ENCODE results near the gene RGS3. TPM values are rescaled to one million over a fixed set of nuclear protein-coding genes. Genes with fewer than 3 reads are reported as not detected.

RGS3 gene
- total and polyA plus RNA-seq, 2 of the 13 experiments (the other 11 are each of a cell fraction or from before 2014, with no cell fraction given): 17.1 to 28.8 TPM

GRCh38 chr9:113456235-113456634 is 7.3 kb upstream of the RGS3 start:
- Histone ChIP-seq H3K27me3 (ENCODE audit: control insufficient read depth in 1 of 2, insufficient read depth in 2 of 2, low read length in 2 of 2) (no peaks in the 10 kb centered on the region), H3K9me3 (ENCODE audit: low read length) (no peaks in the 10 kb centered on the region), H3K4me2 (ENCODE audit: low read depth, low read length) (no peak overlapping the region), H3K79me2 (ENCODE audit: insufficient read depth, low read length) (no peaks in the 10 kb centered on the region), H3K9ac (ENCODE audit: insufficient read depth, low read depth, low read length) (no peak overlapping the region), H3K27ac (ENCODE audit: extremely low read length, insufficient read depth, low read length) (peak overlapping the region; percentile 85), H2AFZ (ENCODE audit: low read length) (no peak overlapping the region), H3K4me1 (ENCODE audit: insufficient read depth, low read length) (peaks cover 48% of the 10 kb centered on the region), H4K20me1 (ENCODE audit: insufficient read depth, low read length) (no peaks in the 10 kb centered on the region), H3K36me3 (replicated peaks in 1 of 2; ENCODE audit: control insufficient read depth in 1 of 2, insufficient read depth in 2 of 2, low read length in 2 of 2) (no peaks in the 10 kb centered on the region), H3K4me3 (replicated peaks in 1 of 3; ENCODE audit: insufficient read depth in 1 of 3, low read depth in 2 of 3, low read length in 3 of 3) (no peak overlapping the region)
- BruUV-seq (replicated peaks): no TSS peak
- in situ Hi-C loops (cut with HindIII; ENCODE audit: extremely low pct_ligation_motif_present, low pct_unique_long_range_greater_than_20kb): no loop called here
- POLR2A ChIA-PET: interaction anchor here (1.2 to 2.5 kb wide), 2 partner anchors 49 to 109 kb away, joined by 3 to 11 read pairs; no protein-coding TSS in a partner anchor
- intact Hi-C loops (cut with micrococcal nuclease; ENCODE audit: unreplicated experiment): loop anchor here (5.0 kb wide), 1 partner anchor 196 kb away; no protein-coding TSS in a partner anchor
- DNase-seq (ENCODE audit: low spot score) (peak; percentile 41), ATAC-seq (no peak; the same call in 2 of the 3 replicates), FAIRE-seq (no peak)
- WGBS (ENCODE audit: low lambda C conversion rate): 80% methylated on average over 2 of the region's 2 CpGs
- CTCF ChIA-PET (ENCODE audit: low intra/inter-chr PET ratio, low total read pairs): interaction anchor here (1.3 kb wide), 1 partner anchor 10 kb away, joined by 3 read pairs; no protein-coding TSS in a partner anchor
- TF ChIP-seq ZNF501 (CRISPR knock-in tag; IDR thresholded peaks at IDR 0.05) (no peak), PHF20 (CRISPR knock-in tag; IDR thresholded peaks at IDR 0.05) (no peak), TEAD3 (CRISPR knock-in tag; optimal IDR thresholded peaks at IDR 0.05; ENCODE audit: borderline replicate concordance) (peak; percentile 63), KDM5A (IDR thresholded peaks at IDR 0.05; ENCODE audit: borderline replicate concordance, low read length) (no peak), ZNF672 (CRISPR knock-in tag; IDR thresholded peaks at IDR 0.05) (no peak), PRPF4 (IDR thresholded peaks at IDR 0.05; ENCODE audit: low read depth, low read length, poor library complexity, severe bottlenecking) (no peak), FOXA1 (IDR thresholded peaks at IDR 0.05) (no peak), FOXA1 (CRISPR knock-in tag; IDR thresholded peaks at IDR 0.05) (0 out of 2 replicates have a peak, but pooled peaks have one; percentile 21), AGO2 (optimal IDR thresholded peaks at IDR 0.05; ENCODE audit: low read depth, low read length) (no peak), HOXA5 (CRISPR knock-in tag; IDR thresholded peaks at IDR 0.05) (no peak), ATAD3A (CRISPR knock-in tag; IDR thresholded peaks at IDR 0.05) (no peak), KLF16 (CRISPR knock-in tag; IDR thresholded peaks at IDR 0.05) (no peak), FOXA3 (CRISPR knock-in tag; IDR thresholded peaks at IDR 0.05) (no peak), TSC22D2 (CRISPR knock-in tag; IDR thresholded peaks at IDR 0.05; ENCODE audit: borderline replicate concordance) (no peak), ZSCAN5A (CRISPR knock-in tag; IDR thresholded peaks at IDR 0.05; ENCODE audit: borderline replicate concordance) (no peak), SKI (IDR thresholded peaks at IDR 0.05; ENCODE audit: partially characterized antibody) (no peak)
- TF ChIP-seq, protein P1, sequence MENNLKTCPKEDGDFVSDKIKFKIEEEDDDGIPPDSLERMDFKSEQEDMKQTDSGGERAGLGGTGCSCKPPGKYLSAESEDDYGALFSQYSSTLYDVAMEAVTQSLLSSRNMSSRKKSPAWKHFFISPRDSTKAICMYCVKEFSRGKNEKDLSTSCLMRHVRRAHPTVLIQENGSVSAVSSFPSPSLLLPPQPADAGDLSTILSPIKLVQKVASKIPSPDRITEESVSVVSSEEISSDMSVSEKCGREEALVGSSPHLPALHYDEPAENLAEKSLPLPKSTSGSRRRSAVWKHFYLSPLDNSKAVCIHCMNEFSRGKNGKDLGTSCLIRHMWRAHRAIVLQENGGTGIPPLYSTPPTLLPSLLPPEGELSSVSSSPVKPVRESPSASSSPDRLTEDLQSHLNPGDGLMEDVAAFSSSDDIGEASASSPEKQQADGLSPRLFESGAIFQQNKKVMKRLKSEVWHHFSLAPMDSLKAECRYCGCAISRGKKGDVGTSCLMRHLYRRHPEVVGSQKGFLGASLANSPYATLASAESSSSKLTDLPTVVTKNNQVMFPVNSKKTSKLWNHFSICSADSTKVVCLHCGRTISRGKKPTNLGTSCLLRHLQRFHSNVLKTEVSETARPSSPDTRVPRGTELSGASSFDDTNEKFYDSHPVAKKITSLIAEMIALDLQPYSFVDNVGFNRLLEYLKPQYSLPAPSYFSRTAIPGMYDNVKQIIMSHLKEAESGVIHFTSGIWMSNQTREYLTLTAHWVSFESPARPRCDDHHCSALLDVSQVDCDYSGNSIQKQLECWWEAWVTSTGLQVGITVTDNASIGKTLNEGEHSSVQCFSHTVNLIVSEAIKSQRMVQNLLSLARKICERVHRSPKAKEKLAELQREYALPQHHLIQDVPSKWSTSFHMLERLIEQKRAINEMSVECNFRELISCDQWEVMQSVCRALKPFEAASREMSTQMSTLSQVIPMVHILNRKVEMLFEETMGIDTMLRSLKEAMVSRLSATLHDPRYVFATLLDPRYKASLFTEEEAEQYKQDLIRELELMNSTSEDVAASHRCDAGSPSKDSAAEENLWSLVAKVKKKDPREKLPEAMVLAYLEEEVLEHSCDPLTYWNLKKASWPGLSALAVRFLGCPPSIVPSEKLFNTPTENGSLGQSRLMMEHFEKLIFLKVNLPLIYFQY (CRISPR knock-in tag; IDR thresholded peaks at IDR 0.05; ENCODE audit: borderline replicate concordance): no peak
- TF ChIP-seq, protein P2, sequence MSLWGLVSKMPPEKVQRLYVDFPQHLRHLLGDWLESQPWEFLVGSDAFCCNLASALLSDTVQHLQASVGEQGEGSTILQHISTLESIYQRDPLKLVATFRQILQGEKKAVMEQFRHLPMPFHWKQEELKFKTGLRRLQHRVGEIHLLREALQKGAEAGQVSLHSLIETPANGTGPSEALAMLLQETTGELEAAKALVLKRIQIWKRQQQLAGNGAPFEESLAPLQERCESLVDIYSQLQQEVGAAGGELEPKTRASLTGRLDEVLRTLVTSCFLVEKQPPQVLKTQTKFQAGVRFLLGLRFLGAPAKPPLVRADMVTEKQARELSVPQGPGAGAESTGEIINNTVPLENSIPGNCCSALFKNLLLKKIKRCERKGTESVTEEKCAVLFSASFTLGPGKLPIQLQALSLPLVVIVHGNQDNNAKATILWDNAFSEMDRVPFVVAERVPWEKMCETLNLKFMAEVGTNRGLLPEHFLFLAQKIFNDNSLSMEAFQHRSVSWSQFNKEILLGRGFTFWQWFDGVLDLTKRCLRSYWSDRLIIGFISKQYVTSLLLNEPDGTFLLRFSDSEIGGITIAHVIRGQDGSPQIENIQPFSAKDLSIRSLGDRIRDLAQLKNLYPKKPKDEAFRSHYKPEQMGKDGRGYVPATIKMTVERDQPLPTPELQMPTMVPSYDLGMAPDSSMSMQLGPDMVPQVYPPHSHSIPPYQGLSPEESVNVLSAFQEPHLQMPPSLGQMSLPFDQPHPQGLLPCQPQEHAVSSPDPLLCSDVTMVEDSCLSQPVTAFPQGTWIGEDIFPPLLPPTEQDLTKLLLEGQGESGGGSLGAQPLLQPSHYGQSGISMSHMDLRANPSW (CRISPR knock-in tag; IDR thresholded peaks at IDR 0.05; ENCODE audit: borderline replicate concordance): no peak
